Liver (tissue), 9 donors: ENCODE measurements around the gene HMMR. TPM values are rescaled to one million over a fixed set of nuclear protein-coding genes. Genes with fewer than 3 reads are reported as not detected.
"Not testable (repeated sequence)": the region's sequence is repeated elsewhere in the genome, so short reads cannot be mapped to it uniquely, and the experiment has no call there.

Experiments
- DNase-seq: peaks from one replicate; pipeline ENCODE4 v3.0.0-alpha.2; 2017; ENCODE audit warnings: low spot score
- H3K27ac ChIP-seq, 2 donors: one replicate each; pipeline ENCODE4 v1.7.0; 2013; ENCODE audit warnings: inconsistent platforms in 2 of 2, low read length in 2 of 2, control low read depth in 1 of 2, low read depth in 1 of 2, mild to moderate bottlenecking in 1 of 2
- H3K27me3 ChIP-seq, 4 donors: one replicate each; pipeline versions ENCODE4 v1.6.1 to v1.7.0; 2013; ENCODE audit warnings: low read length in 3 of 4, inconsistent platforms in 1 of 4, mild to moderate bottlenecking in 1 of 4, moderate library complexity in 1 of 4; ENCODE audit not compliant: control insufficient read depth in 4 of 4, insufficient read depth in 4 of 4
- H3K36me3 ChIP-seq, 4 donors: one replicate each; pipeline versions ENCODE4 v1.6.1 to v1.7.0; 2013; ENCODE audit warnings: low read length in 3 of 4, mild to moderate bottlenecking in 3 of 4, low read depth in 1 of 4, moderate library complexity in 1 of 4; ENCODE audit not compliant: control insufficient read depth in 4 of 4, insufficient read depth in 3 of 4
- H3K4me1 ChIP-seq, 4 donors: one replicate each; pipeline versions ENCODE4 v1.6.1 to v1.7.0; 2013; ENCODE audit warnings: low read length in 3 of 4, mild to moderate bottlenecking in 3 of 4, moderate library complexity in 1 of 4; ENCODE audit not compliant: control insufficient read depth in 4 of 4, insufficient read depth in 4 of 4
- H3K4me3 ChIP-seq, 3 donors: one replicate each; pipeline versions ENCODE4 v1.6.1 to v1.7.0; 2013; ENCODE audit warnings: low read length in 3 of 3, control low read depth in 1 of 3, low read depth in 1 of 3, mild to moderate bottlenecking in 1 of 3
- H3K9ac ChIP-seq, 2 donors: one replicate each; pipeline ENCODE4 v1.7.0; 2013; ENCODE audit warnings: low read length in 2 of 2, mild to moderate bottlenecking in 2 of 2, moderate library complexity in 2 of 2, control low read depth in 1 of 2, low read depth in 1 of 2
- H3K9me3 ChIP-seq, 4 donors: one replicate each; pipeline versions ENCODE4 v1.6.1 to v1.7.0; 2013; ENCODE audit warnings: low read length in 3 of 4; ENCODE audit not compliant: control insufficient read depth in 4 of 4
- CTCF ChIP-seq: fragments of 150-350 bp; IDR thresholded peaks from 2 replicates; pipeline ENCODE4 v1.5.1; 2017; ENCODE audit warnings: improper control_type of control experiment, low read depth, low read length; ENCODE audit not compliant: missing input control
- EGR1 ChIP-seq, 2 donors: IDR thresholded peaks; 2 replicates each; pipeline ENCODE4 v1.6.1; 2016 to 2018; ENCODE audit warnings: antibody characterized with exemption in 2 of 2, low read depth in 2 of 2
- FOXA1 ChIP-seq: IDR thresholded peaks from 2 replicates; pipeline ENCODE4 v1.6.1; 2016; ENCODE audit warnings: antibody characterized with exemption
- FOXA2 ChIP-seq: IDR thresholded peaks from 2 replicates; pipeline ENCODE4 v1.6.1; 2016; ENCODE audit warnings: antibody characterized with exemption
- GABPA ChIP-seq, 2 donors: IDR thresholded peaks in 1 of 2; conservative IDR thresholded peaks in 1 of 2; 2 replicates each; pipeline ENCODE4 v1.6.1; 2016; ENCODE audit warnings: antibody characterized with exemption in 2 of 2, mild to moderate bottlenecking in 1 of 2, moderate library complexity in 1 of 2
- HNF4A ChIP-seq, 2 donors: conservative IDR thresholded peaks; 2 replicates each; pipeline ENCODE4 v1.6.1; 2016; ENCODE audit warnings: antibody characterized with exemption in 2 of 2, mild to moderate bottlenecking in 2 of 2
- HNF4G ChIP-seq: IDR thresholded peaks from 2 replicates; pipeline ENCODE4 v1.6.1; 2016; ENCODE audit warnings: antibody characterized with exemption
- MAX ChIP-seq: IDR thresholded peaks from 2 replicates; pipeline ENCODE4 v1.6.1; 2016; ENCODE audit warnings: antibody characterized with exemption
- NR2F2 ChIP-seq: IDR thresholded peaks from 2 replicates; pipeline ENCODE4 v1.6.1; 2016; ENCODE audit warnings: antibody characterized with exemption
- RAD21 ChIP-seq, 2 donors: IDR thresholded peaks; 2 replicates each; pipeline ENCODE4 v1.6.1; 2016; ENCODE audit warnings: antibody characterized with exemption in 2 of 2, mild to moderate bottlenecking in 2 of 2
- RXRA ChIP-seq, 2 donors: IDR thresholded peaks; 2 replicates each; pipeline ENCODE4 v1.6.1; 2017 to 2018; ENCODE audit warnings: antibody characterized with exemption in 2 of 2, mild to moderate bottlenecking in 1 of 2
- TAF1 ChIP-seq: conservative IDR thresholded peaks from 2 replicates; pipeline ENCODE4 v1.6.1; 2016; ENCODE audit warnings: antibody characterized with exemption, mild to moderate bottlenecking
- YY1 ChIP-seq: IDR thresholded peaks from 2 replicates; pipeline ENCODE4 v1.6.1; 2016; ENCODE audit warnings: antibody characterized with exemption, mild to moderate bottlenecking
- WGBS: extraction: QIAGEN DNeasy Blood & Tissue Kit; methylation state at CpG from one replicate; pipeline ENCODE4 v1.1.7; 2013; 5-methylcytosine and 5-hydroxymethylcytosine counted together
- polyA plus RNA-seq, 2 donors: library from polyadenylated mRNA; stranded (reverse) in 1 of 2; unstranded in 1 of 2; fragments of 200-250 nt in 1 of 2; fragments of >200 nt in 1 of 2; fragmentation: Nextera tagmentation in 1 of 2; extraction: Ambion mirVana in 1 of 2; gene quantifications; one replicate each; pipeline versions ENCODE4 v1.2.1 to v1.2.3, GENCODE V29; 2013 to 2015
- total RNA-seq, 2 donors: library from RNA; depleted of rRNA; stranded (reverse); fragments of >200 nt; gene quantifications; one replicate each; pipeline ENCODE4 v1.2.3, GENCODE V29; 2014
- TF ChIP-seq, protein P1 (sequence below): IDR thresholded peaks from 2 replicates; pipeline ENCODE4 v1.6.1; 2016; ENCODE audit warnings: antibody characterized with exemption
- donor health status: healthy.
- donor health status: healthy.
- donor health status: healthy.
- donor health status: healthy.
- donor health status: healthy.

The HMMR gene
- total RNA-seq = 10 to 100 TPM in 1 of 2 donors, under 1 TPM in 1; 0.33 to 48.5 TPM
- 1 to 10 TPM; 1.0 to 3.7 TPM for polyA plus RNA-seq

GRCh38 chr5:163460562-163461171, at the start of gene HMMR:
HMMR (plus strand) TSS chr5:163460632; CDS start chr5:163460693, 61 bp downstream.
- H3K27me3 ChIP-seq = no peaks in the 10 kb centered on the region
- WGBS = under 1% methylated on average over 23 of the region's 23 CpGs
- TF ChIP-seq FOXA2 (no peak), EGR1 (IDR thresholded peaks at IDR 0.05; ENCODE audit: low read depth in 2 of 2) (peak in 1 of 2 donors; percentile 4)
- peak within 1 kb of the TSS; percentile 95 to 96 for H3K27ac ChIP-seq
- H3K9me3 ChIP-seq = no peaks in the 10 kb centered on the region
- H3K9ac ChIP-seq = peak within 1 kb of the TSS; percentile 70 to 98
- peaks cover 0 to 4% (median 0%) of the 10 kb centered on the region in 4 donors for H3K36me3 ChIP-seq
- peak within 1 kb of the TSS; percentile 68 to 77 (median 71) for H3K4me3 ChIP-seq
- no peak for DNase-seq
- peaks cover 9 to 30% (median 24%) of the 10 kb centered on the region in 4 donors for H3K4me1 ChIP-seq

DNA sequence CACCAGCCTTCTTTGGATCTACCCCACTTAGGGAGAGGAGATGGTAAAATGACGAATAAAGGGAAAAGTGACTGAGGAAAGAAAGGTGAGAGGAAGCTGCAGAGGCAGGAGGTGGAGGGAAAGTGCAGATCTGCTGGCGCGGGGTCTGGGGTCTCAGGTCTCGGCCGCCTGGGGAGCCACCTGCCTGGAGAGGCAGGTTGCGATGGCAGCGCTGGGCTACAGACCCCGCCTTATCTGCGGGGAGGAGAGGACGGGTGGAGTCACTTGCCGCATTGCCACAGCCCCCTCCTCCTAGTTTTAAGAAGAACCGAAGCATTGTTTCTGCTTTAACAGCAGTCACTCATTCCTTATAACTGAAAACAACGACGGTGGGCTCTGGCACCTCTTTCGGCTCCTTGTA, 44.8 kb upstream of the HMMR start:
- H3K36me3 ChIP-seq, H3K9ac ChIP-seq, H3K4me1 ChIP-seq, H3K4me3 ChIP-seq, H3K9me3 ChIP-seq, DNase-seq, H3K27me3 ChIP-seq, H3K27ac ChIP-seq: not testable (repeated sequence)
- WGBS = 71% methylated on average over 15 of the region's 15 CpGs

- 100% methylated on average over 1 of the region's 1 CpG for WGBS
- Histone ChIP-seq H3K9ac (no peak overlapping the region), H3K27ac (no peak overlapping the region), H3K27me3 (no peaks in the 10 kb centered on the region), H3K4me1 (no peaks in the 10 kb centered on the region), H3K9me3 (no peaks in the 10 kb centered on the region), H3K36me3 (no peaks in the 10 kb centered on the region), H3K4me3 (no peak overlapping the region)
- no peak for TF ChIP-seq GABPA (IDR thresholded peaks at IDR 0.05 in 1 of 2, conservative IDR thresholded peaks at IDR 0.05 in 1 of 2)
- TF ChIP-seq HNF4A (conservative IDR thresholded peaks at IDR 0.05) = no peak
- no peak for DNase-seq
These were observed 35.6 kb upstream of the HMMR start for GRCh38 chr5:163424836-163425235.

DNA sequence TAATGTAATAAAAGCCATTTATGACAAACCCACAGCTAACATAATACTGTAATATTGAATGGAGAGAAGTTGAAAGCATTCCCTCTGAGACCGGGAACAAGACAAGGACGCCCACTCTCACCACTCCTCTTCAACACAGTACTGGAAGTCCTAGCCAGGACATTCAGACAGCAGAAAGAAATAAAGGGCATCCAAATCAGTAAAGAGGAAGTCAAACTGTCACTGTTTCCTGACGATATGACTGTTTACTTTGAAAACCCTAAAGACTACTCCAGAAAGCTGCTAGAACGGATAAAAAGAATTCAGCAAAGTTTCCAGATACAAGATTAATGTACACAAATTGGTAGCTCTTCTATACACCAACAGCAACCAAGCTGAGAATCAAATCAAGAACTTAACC, 34.3 kb upstream of the HMMR start:
- H3K9ac ChIP-seq, H3K27me3 ChIP-seq, H3K4me1 ChIP-seq, H3K9me3 ChIP-seq, H3K27ac ChIP-seq, H3K4me3 ChIP-seq, DNase-seq, H3K36me3 ChIP-seq: not testable (repeated sequence)
- 57% methylated on average over 4 of the region's 4 CpGs for whole genome bisulfite sequencing

DNA sequence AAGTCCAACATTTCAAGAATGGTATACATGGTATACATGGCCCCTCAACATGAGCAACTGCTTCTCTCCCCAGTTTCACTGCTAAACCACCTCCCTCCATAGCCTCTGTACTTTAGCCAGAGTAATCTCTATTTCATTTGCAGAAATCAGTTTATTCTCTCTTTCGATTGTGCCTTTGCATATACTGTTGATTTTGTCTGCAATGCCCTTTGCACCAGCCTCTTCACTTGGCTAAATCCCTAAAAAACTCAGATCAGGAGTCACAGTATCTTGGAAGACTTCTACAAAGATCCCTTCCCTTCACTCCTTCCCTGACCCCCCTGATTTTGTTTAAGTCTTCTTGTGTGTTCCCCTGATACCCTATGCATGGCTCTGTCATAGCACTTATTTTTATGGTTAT, 27.9 kb upstream of the HMMR start:
- Histone ChIP-seq H3K9me3 (no peaks in the 10 kb centered on the region), H3K36me3 (no peaks in the 10 kb centered on the region), H3K27me3 (no peaks in the 10 kb centered on the region), H3K27ac (peak overlapping the region; percentile 67 to 68), H3K4me3 (no peak overlapping the region), H3K4me1 (peaks cover 1 to 42% (median 20%) of the 10 kb centered on the region in 4 donors), H3K9ac (no peak overlapping the region)
- DNase-seq = no peak
- 31% methylated on average over 1 of the region's 1 CpG for WGBS
- TF ChIP-seq EGR1 (IDR thresholded peaks at IDR 0.05; ENCODE audit: low read depth in 2 of 2) = no peak
- no peak for TF ChIP-seq GABPA (IDR thresholded peaks at IDR 0.05 in 1 of 2, conservative IDR thresholded peaks at IDR 0.05 in 1 of 2)
- no peak for TF ChIP-seq CTCF
- peak; percentile 36 to 51 for TF ChIP-seq RXRA (IDR thresholded peaks at IDR 0.05)
- TF ChIP-seq, protein P1, sequence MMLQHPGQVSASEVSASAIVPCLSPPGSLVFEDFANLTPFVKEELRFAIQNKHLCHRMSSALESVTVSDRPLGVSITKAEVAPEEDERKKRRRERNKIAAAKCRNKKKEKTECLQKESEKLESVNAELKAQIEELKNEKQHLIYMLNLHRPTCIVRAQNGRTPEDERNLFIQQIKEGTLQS = no peak
- TF ChIP-seq YY1 = peak; percentile 37
- TF ChIP-seq NR2F2 = no peak
- TF ChIP-seq RAD21 (IDR thresholded peaks at IDR 0.05) = peak in 1 of 2 donors; percentile 2
- no peak for TF ChIP-seq TAF1
- TF ChIP-seq HNF4G = no peak
- TF ChIP-seq FOXA1 = peak; percentile 51
- TF ChIP-seq MAX = no peak
- TF ChIP-seq FOXA2 = peak; percentile 51
